A549 (cell line): ENCODE data around the gene ZBTB48. TPM values are rescaled to one million over a fixed set of nuclear protein-coding genes. Genes with fewer than 3 reads are reported as not detected.

Experiments
- ATAC-seq, 2 experiments: fragments of 200-7000 bp in 1 of 2; fragments of >200 bp in 1 of 2; cut with Nextera tagmentation in 1 of 2; cut with Tn5 transposase in 1 of 2; 3 replicates each; pipeline versions ENCODE4 v1.8.0 to v1.9.1; 2018 to 2020; ENCODE audit warnings: mild to moderate bottlenecking in 1 of 2, moderate library complexity in 1 of 2
- CTCF ChIA-PET: fragments of 300-600 bp; sonication (Branson Sonifier 250); formaldehyde crosslinking; extraction: SDS; loops from one replicate; lab custom pipeline; 2021; ENCODE audit warnings: antibody characterized with exemption, inconsistent platforms; lab: Yijun Ruan, JAX
- POLR2A ChIA-PET: fragments of 350-600 bp; formaldehyde crosslinking; extraction: SDS; loops from one replicate; lab custom pipeline; 2021; ENCODE audit warnings: antibody characterized with exemption, inconsistent platforms; lab: Yijun Ruan, JAX
- DNase-seq, 2 experiments: peaks; one replicate each; pipeline versions ENCODE4 v3.0.0 to v3.0.0-alpha.2; 2011 to 2016; ENCODE audit warnings: low read depth in 1 of 2, low spot score in 1 of 2
- FAIRE-seq: peaks from 2 replicates; lab custom pipeline; 2011; peaks lifted over from hg19 to GRCh38; lab: Jason Lieb, UNC
- H3K27ac ChIP-seq, 2 experiments: fragments of >200 bp; sonication (Bioruptor Twin); formaldehyde crosslinking; 3 replicates each; pipeline ENCODE4 v1.5.1; 2016 to 2017
- H3K4me1 ChIP-seq: fragments of >200 bp; sonication (Bioruptor Twin); formaldehyde crosslinking; 3 replicates; pipeline ENCODE4 v1.6.1; 2016
- H3K4me2 ChIP-seq: fragments of >200 bp; sonication (Bioruptor Twin); formaldehyde crosslinking; 3 replicates; pipeline ENCODE4 v1.6.1; 2016
- H3K4me3 ChIP-seq: fragments of >200 bp; sonication (Bioruptor Twin); formaldehyde crosslinking; 3 replicates; pipeline ENCODE4 v1.5.1; 2016
- H3K9me3 ChIP-seq: fragments of >200 bp; sonication (Bioruptor Twin); formaldehyde crosslinking; 3 replicates; pipeline ENCODE4 v1.6.1; 2016
- BCL3 ChIP-seq: fragments of >200 bp; sonication (Bioruptor Twin); formaldehyde crosslinking; IDR thresholded peaks from 3 replicates; pipeline ENCODE4 v1.6.1; 2016
- CHD2 ChIP-seq: fragments of 150-350 bp; IDR thresholded peaks from 2 replicates; pipeline ENCODE4 v1.6.1; 2014; ENCODE audit warnings: low read length; ENCODE audit not compliant: partially characterized antibody
- ESRRA ChIP-seq: fragments of 150-350 bp; IDR thresholded peaks from 2 replicates; pipeline ENCODE4 v1.6.1; 2014; ENCODE audit warnings: mild to moderate bottlenecking, low read length, borderline replicate concordance
- FOSL2 ChIP-seq, 2 experiments: fragments of 450-650 bp in 1 of 2; fragments of >200 bp in 1 of 2; sonication (Bioruptor Twin) in 1 of 2; formaldehyde crosslinking; IDR thresholded peaks; 2 replicates each; pipeline versions ENCODE4 v1.5.0 to v1.6.1; 2016 to 2020; ENCODE audit warnings: mild to moderate bottlenecking in 1 of 2, moderate library complexity in 1 of 2
- GATA3 ChIP-seq: IDR thresholded peaks from 2 replicates; pipeline ENCODE4 v1.6.1; 2012; ENCODE audit warnings: borderline replicate concordance
- HDAC2 ChIP-seq: fragments of 200-600 bp; sonication (generic); IDR thresholded peaks from 2 replicates; pipeline ENCODE4 v1.6.1; 2016
- HOXB13 ChIP-seq: fragments of 250-450 bp; sonication (Bioruptor Pico); IDR thresholded peaks from 2 replicates; pipeline ENCODE4 v1.5.0; 2020; ENCODE audit warnings: low read depth, mild to moderate bottlenecking, moderate library complexity
- JUN ChIP-seq, 2 experiments: fragments of >200 bp; sonication (Bioruptor Twin); formaldehyde crosslinking; IDR thresholded peaks; 2 replicates in 1 of 2; 3 replicates in 1 of 2; pipeline ENCODE4 v1.6.1; 2016 to 2017
- JUNB ChIP-seq: fragments of >200 bp; sonication (Bioruptor Twin); formaldehyde crosslinking; IDR thresholded peaks from 2 replicates; pipeline ENCODE4 v1.6.1; 2016
- KDM5A ChIP-seq: fragments of 200-600 bp; sonication (generic); IDR thresholded peaks from 2 replicates; pipeline ENCODE4 v1.6.1; 2016; ENCODE audit warnings: antibody characterized with exemption, mild to moderate bottlenecking
- MAFK ChIP-seq: fragments of 450-650 bp; IDR thresholded peaks from 2 replicates; pipeline ENCODE4 v1.6.1; 2014; ENCODE audit not compliant: partially characterized antibody
- MAX ChIP-seq: IDR thresholded peaks from 2 replicates; pipeline ENCODE4 v1.6.1; 2012
- MAZ ChIP-seq: fragments of 150-350 bp; IDR thresholded peaks from 2 replicates; pipeline ENCODE4 v1.6.1; 2014; ENCODE audit warnings: antibody characterized with exemption, low read depth, low read length, borderline replicate concordance
- PHF8 ChIP-seq: fragments of 200-600 bp; sonication (generic); IDR thresholded peaks from 2 replicates; pipeline ENCODE4 v1.6.1; 2016; ENCODE audit warnings: low read depth, mild to moderate bottlenecking, antibody characterized with exemption, moderate library complexity, borderline replicate concordance
- POLR2A ChIP-seq: IDR thresholded peaks from 2 replicates; pipeline ENCODE4 v1.6.1; 2012; ENCODE audit warnings: mild to moderate bottlenecking, low read length
- RAD21 ChIP-seq, 2 experiments: fragments of >200 bp in 1 of 2; sonication (Bioruptor Twin) in 1 of 2; formaldehyde crosslinking in 1 of 2; IDR thresholded peaks in 1 of 2; conservative IDR thresholded peaks in 1 of 2; 2 replicates in 1 of 2; 3 replicates in 1 of 2; pipeline ENCODE4 v1.6.1; 2012 to 2018; ENCODE audit warnings: inconsistent platforms in 1 of 2
- REST ChIP-seq: fragments of 200-600 bp; sonication (generic); IDR thresholded peaks from 2 replicates; pipeline ENCODE4 v1.6.1; 2016; ENCODE audit warnings: antibody characterized with exemption, mild to moderate bottlenecking, moderate library complexity
- RFX5 ChIP-seq: fragments of 450-650 bp; IDR thresholded peaks from 2 replicates; pipeline ENCODE4 v1.7.1; 2014; ENCODE audit warnings: antibody characterized with exemption, mild to moderate bottlenecking, moderate library complexity
- RNF2 ChIP-seq: fragments of 200-600 bp; sonication (generic); IDR thresholded peaks from 2 replicates; pipeline ENCODE4 v1.6.1; 2016; ENCODE audit warnings: low read depth, mild to moderate bottlenecking, antibody characterized with exemption, moderate library complexity, borderline replicate concordance
- SMC3 ChIP-seq: fragments of >200 bp; sonication (Bioruptor Twin); formaldehyde crosslinking; IDR thresholded peaks from 3 replicates; pipeline ENCODE4 v1.6.1; 2018; ENCODE audit warnings: inconsistent platforms
- ZSCAN20 ChIP-seq: fragments of 250-450 bp; sonication (Bioruptor Pico); IDR thresholded peaks from 2 replicates; pipeline ENCODE4 v1.8.0; 2022; ENCODE audit warnings: mild to moderate bottlenecking, moderate library complexity
- WGBS: methylation state at CpG from one replicate; pipeline ENCODE4 v1.1.6; 2017; ENCODE audit errors: missing lambda C conversion rate; 5-methylcytosine and 5-hydroxymethylcytosine counted together
- polyA plus RNA-seq, 4 experiments: library from polyadenylated mRNA; depleted of rRNA in 3 of 4; stranded (reverse); fragments of >200 nt; fragmentation: RNase III in 1 of 4; extraction: RNeasy Plus Mini Kit Qiagen cat#74134 plus additional on column Dnase treatment in 1 of 4; gene quantifications; 2 replicates in 3 of 4; 3 replicates in 1 of 4; pipeline ENCODE4 v1.2.3, GENCODE V29; 2011 to 2017
- TF ChIP-seq, protein P1 (sequence below): fragments of 150-350 bp; IDR thresholded peaks from 2 replicates; pipeline ENCODE4 v1.6.1; 2014; ENCODE audit warnings: low read depth, mild to moderate bottlenecking, low read length
- TF ChIP-seq, protein P2 (sequence below): fragments of >200 bp; sonication (Bioruptor Twin); formaldehyde crosslinking; IDR thresholded peaks from 3 replicates; pipeline ENCODE4 v1.5.1; 2016

The ZBTB48 gene
- polyA plus RNA-seq, 2 of the 4 experiments (the other 2 are of a cell fraction) = 8.0 to 13.1 TPM

DNA sequence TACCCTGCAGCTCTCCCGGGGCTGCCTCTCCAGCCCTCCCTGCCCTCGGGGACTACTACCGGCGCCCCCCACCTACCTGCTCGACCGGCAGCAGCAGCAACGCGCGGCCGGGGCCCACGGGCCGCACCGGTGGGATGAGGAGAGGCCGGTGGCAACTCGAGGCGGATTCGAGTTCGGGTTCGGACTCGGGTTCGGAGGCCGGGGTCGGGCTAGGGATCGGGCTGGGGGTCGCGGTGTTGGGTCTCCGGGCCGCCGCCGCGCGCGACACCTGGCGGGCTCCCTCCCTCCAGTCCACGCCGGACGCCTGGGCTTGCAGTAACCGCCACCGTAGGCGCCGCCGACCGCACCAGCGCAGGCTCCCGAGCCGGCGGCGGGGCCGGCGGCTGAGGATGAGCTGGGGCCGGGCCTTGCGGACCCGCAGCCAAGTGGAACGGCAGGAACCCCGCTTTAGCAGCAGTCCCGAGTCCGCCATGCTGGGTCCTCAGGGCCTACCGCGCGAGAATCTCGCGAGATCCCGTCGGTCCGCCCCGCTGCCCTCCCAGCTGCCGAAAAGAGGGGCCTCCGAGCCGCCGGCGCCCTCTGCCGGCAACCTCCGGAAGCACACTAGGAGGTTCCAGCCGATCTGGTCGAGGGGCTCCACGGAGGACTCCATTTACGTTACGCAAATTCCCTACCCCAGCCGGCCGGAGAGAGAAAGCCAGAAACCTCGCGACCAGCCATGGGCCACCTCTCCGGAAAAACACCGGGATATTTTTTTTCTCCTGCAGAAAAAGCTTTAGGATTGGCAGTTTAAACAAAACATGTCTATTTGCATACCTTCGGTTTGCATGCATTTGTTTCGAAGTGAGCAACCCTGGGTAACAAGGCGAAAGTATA lies 25.5 kb upstream of the ZBTB48 start, which contains the start of gene NOL9:
TSS of gene NOL9 (minus strand) at position 483 of the 876 bp plus-strand sequence. CDS start at position 472, 11 bp downstream.
- no peak for FAIRE-seq
- 3% methylated on average over 20 of the region's 87 CpGs for WGBS
- TF ChIP-seq GATA3 (peak; percentile 68; the same call in 1 of the 2 replicates), BCL3 (0 out of 3 replicates have a peak, but pooled peaks have one; percentile 54), RNF2 (no peak), MAX (peak; percentile 62), JUN (IDR thresholded peaks at IDR 0.05) (peak in 1 of 2 experiments; percentile 71; a peak in 3 of 5 replicates), ESRRA (no peak), SMC3 (peak; percentile 71), HDAC2 (peak; percentile 51; the same call in 1 of the 2 replicates), FOSL2 (IDR thresholded peaks at IDR 0.05) (no peak), FOSL2 (CRISPR knock-in tag; IDR thresholded peaks at IDR 0.05) (no peak), JUNB (no peak), RAD21 (conservative IDR thresholded peaks at IDR 0.05 in 1 of 2, IDR thresholded peaks at IDR 0.05 in 1 of 2) (peak; percentile 31 to 50; a peak in 4 of 5 replicates), REST (peak; percentile 100), CHD2 (peak; percentile 97), PHF8 (peak; percentile 88), ZSCAN20 (CRISPR knock-in tag) (no peak), HOXB13 (CRISPR knock-in tag) (no peak), MAZ (0 out of 2 replicates have a peak, but pooled peaks have one; percentile 16), RFX5 (no peak), MAFK (no peak), KDM5A (peak; percentile 96), POLR2A (peak; percentile 69)
- TF ChIP-seq, protein P1, sequence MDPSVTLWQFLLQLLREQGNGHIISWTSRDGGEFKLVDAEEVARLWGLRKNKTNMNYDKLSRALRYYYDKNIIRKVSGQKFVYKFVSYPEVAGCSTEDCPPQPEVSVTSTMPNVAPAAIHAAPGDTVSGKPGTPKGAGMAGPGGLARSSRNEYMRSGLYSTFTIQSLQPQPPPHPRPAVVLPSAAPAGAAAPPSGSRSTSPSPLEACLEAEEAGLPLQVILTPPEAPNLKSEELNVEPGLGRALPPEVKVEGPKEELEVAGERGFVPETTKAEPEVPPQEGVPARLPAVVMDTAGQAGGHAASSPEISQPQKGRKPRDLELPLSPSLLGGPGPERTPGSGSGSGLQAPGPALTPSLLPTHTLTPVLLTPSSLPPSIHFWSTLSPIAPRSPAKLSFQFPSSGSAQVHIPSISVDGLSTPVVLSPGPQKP = no peak
- TF ChIP-seq, protein P2, sequence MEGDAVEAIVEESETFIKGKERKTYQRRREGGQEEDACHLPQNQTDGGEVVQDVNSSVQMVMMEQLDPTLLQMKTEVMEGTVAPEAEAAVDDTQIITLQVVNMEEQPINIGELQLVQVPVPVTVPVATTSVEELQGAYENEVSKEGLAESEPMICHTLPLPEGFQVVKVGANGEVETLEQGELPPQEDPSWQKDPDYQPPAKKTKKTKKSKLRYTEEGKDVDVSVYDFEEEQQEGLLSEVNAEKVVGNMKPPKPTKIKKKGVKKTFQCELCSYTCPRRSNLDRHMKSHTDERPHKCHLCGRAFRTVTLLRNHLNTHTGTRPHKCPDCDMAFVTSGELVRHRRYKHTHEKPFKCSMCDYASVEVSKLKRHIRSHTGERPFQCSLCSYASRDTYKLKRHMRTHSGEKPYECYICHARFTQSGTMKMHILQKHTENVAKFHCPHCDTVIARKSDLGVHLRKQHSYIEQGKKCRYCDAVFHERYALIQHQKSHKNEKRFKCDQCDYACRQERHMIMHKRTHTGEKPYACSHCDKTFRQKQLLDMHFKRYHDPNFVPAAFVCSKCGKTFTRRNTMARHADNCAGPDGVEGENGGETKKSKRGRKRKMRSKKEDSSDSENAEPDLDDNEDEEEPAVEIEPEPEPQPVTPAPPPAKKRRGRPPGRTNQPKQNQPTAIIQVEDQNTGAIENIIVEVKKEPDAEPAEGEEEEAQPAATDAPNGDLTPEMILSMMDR = peak; percentile 72
- POLR2A ChIA-PET = interaction anchor here (1.1 kb wide), 2 partner anchors 25 to 81 kb away, joined by 3 to 4 read pairs; partner anchors contain the start of gene ZBTB48
- H3K4me2 ChIP-seq = peak within 1 kb of the TSS; percentile 80
- H3K9me3 ChIP-seq = no peaks in the 10 kb centered on the region
- CTCF ChIA-PET = interaction anchor here (0.6 to 3.9 kb wide), 40 partner anchors 9 to 170 kb away, joined by 3 to 27 read pairs (median 4); partner anchors contain the start of genes PLEKHG5, THAP3 and ZBTB48
- peak within 1 kb of the TSS; percentile 96 for H3K4me3 ChIP-seq
- H3K4me1 ChIP-seq = peaks cover 7% of the 10 kb centered on the region; the same call in 2 of the 3 replicates
- peak; percentile 98 to 99 for ATAC-seq
- peak; percentile 74 to 86 for DNase-seq
- peak within 1 kb of the TSS; percentile 90 to 99 for H3K27ac ChIP-seq
